Ovary (tissue), 3 donors: ENCODE measurements around the gene ATP8B3.

Experiments used
- EP300 ChIP-seq: sonication (generic); formaldehyde crosslinking; IDR thresholded peaks from one replicate; pipeline ENCODE4 v1.6.1; 2017; ENCODE audit warnings: antibody characterized with exemption
- POLR2A ChIP-seq: fragments of 450-650 bp; IDR thresholded peaks from one replicate; pipeline ENCODE4 v1.6.1; 2017; ENCODE audit warnings: antibody characterized with exemption, mild to moderate bottlenecking, moderate library complexity
- TF ChIP-seq, protein P1 (sequence below), 3 donors: fragments of 450-650 bp in 2 of 3; fragments of 200-600 bp in 1 of 3; IDR thresholded peaks; one replicate each; pipeline versions ENCODE4 v1.5.1 to v1.8.0; 2016 to 2022; ENCODE audit warnings: antibody characterized with exemption in 3 of 3, mild to moderate bottlenecking in 1 of 3
- donor health status: DM: no; HTN: no; CAD: no.

- TF ChIP-seq, protein P1, sequence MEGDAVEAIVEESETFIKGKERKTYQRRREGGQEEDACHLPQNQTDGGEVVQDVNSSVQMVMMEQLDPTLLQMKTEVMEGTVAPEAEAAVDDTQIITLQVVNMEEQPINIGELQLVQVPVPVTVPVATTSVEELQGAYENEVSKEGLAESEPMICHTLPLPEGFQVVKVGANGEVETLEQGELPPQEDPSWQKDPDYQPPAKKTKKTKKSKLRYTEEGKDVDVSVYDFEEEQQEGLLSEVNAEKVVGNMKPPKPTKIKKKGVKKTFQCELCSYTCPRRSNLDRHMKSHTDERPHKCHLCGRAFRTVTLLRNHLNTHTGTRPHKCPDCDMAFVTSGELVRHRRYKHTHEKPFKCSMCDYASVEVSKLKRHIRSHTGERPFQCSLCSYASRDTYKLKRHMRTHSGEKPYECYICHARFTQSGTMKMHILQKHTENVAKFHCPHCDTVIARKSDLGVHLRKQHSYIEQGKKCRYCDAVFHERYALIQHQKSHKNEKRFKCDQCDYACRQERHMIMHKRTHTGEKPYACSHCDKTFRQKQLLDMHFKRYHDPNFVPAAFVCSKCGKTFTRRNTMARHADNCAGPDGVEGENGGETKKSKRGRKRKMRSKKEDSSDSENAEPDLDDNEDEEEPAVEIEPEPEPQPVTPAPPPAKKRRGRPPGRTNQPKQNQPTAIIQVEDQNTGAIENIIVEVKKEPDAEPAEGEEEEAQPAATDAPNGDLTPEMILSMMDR (IDR thresholded peaks at IDR 0.05): no peak
- no peak for TF ChIP-seq EP300
- TF ChIP-seq POLR2A: no peak
Measured at GRCh38 chr19:1814391-1814790, 2.3 kb upstream of the ATP8B3 start.
